Transverse colon (tissue), 4 donors: Measurements from ENCODE around the gene REC8.

ENCODE experiments used
- CTCF ChIP-seq, 5 experiments: fragments of 200-600 bp in 3 of 5; fragments of 450-650 bp in 2 of 5; sonication (generic) in 3 of 5; IDR thresholded peaks; 1 replicate in 2 of 5; 2 replicates in 3 of 5; pipeline ENCODE4 v1.5.1; 2016 to 2017; ENCODE audit warnings: antibody characterized with exemption in 5 of 5, inconsistent platforms in 3 of 5, mild to moderate bottlenecking in 2 of 5, moderate library complexity in 1 of 5
- EP300 ChIP-seq: sonication (generic); formaldehyde crosslinking; IDR thresholded peaks from one replicate; pipeline ENCODE4 v1.6.1; 2017; ENCODE audit warnings: antibody characterized with exemption, low read depth
- POLR2A ChIP-seq: fragments of 450-650 bp; IDR thresholded peaks from one replicate; pipeline ENCODE4 v1.6.1; 2016; ENCODE audit warnings: antibody characterized with exemption, mild to moderate bottlenecking, moderate library complexity
- POLR2AphosphoS5 ChIP-seq, 3 donors: sonication (generic); formaldehyde crosslinking; IDR thresholded peaks; one replicate each; pipeline ENCODE4 v1.6.1; 2016; ENCODE audit warnings: antibody characterized with exemption in 3 of 3

DNA sequence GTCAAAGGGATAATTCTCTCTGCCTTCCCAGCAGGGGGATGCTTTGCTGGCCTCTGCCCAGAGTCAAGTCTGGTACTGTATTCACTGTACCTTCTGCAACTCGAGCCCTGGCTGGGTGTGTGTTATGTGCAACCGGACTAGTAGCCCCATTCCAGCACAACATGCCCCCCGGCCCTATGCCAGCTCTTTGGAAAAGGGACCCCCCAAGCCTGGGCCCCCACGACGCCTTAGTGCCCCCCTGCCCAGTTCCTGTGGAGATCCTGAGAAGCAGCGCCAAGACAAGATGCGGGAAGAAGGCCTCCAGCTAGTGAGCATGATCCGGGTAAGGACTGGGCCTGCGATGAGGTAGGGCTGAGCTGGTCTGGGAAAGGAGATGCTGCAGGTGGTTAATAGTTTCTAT, 21.3 kb upstream of the REC8 start:
- TF ChIP-seq CTCF (IDR thresholded peaks at IDR 0.05) (no peak), EP300 (no peak), POLR2A (no peak), POLR2AphosphoS5 (IDR thresholded peaks at IDR 0.05) (no peak)
